Glutamatergic neuron (in vitro differentiated cells): ENCODE data around the gene ADAMTS17. TPM values are rescaled to one million over a fixed set of nuclear protein-coding genes. Genes with fewer than 3 reads are reported as not detected.

Source experiments
- DNase-seq: peaks from one replicate; pipeline ENCODE4 v3.0.0; 2022
- H3K27ac Mint-ChIP-seq: one replicate; pipeline ENCODE4 v1.8.0; 2020; ENCODE audit warnings: mild to moderate bottlenecking, mixed read lengths, inconsistent platforms; ENCODE audit not compliant: unreplicated experiment
- H3K27me3 Mint-ChIP-seq: one replicate; pipeline ENCODE4 v1.8.0; 2020; ENCODE audit warnings: mild to moderate bottlenecking, moderate library complexity, mixed read lengths, inconsistent platforms; ENCODE audit not compliant: unreplicated experiment
- H3K36me3 Mint-ChIP-seq: one replicate; pipeline ENCODE4 v1.8.0; 2020; ENCODE audit warnings: mild to moderate bottlenecking, mixed read lengths, inconsistent platforms; ENCODE audit not compliant: unreplicated experiment
- H3K4me1 Mint-ChIP-seq: one replicate; pipeline ENCODE4 v1.8.0; 2020; ENCODE audit warnings: mild to moderate bottlenecking, low read depth, mixed read lengths, inconsistent platforms; ENCODE audit not compliant: unreplicated experiment
- H3K4me3 Mint-ChIP-seq: one replicate; pipeline ENCODE4 v1.8.0; 2020; ENCODE audit warnings: mild to moderate bottlenecking, mixed read lengths, inconsistent platforms; ENCODE audit not compliant: unreplicated experiment
- H3K9me3 Mint-ChIP-seq: one replicate; pipeline ENCODE4 v1.8.0; 2020; ENCODE audit warnings: mild to moderate bottlenecking, moderate library complexity, mixed read lengths, inconsistent platforms; ENCODE audit not compliant: unreplicated experiment
- CTCF ChIP-seq: fragments of 200-600 bp; sonication (generic); IDR thresholded peaks from one replicate; pipeline ENCODE4 v1.5.0; 2021; ENCODE audit not compliant: partially characterized antibody, unreplicated experiment
- total RNA-seq: library from RNA; stranded (reverse); fragmentation: NEBNext Ultra II Directional; extraction: Animal tissue kit (Norgen Biotek cat#: 25700); gene quantifications from one replicate; pipeline ENCODE4 v1.2.1, GENCODE V29; 2021; ENCODE audit not compliant: unreplicated experiment

ADAMTS17 gene
- total RNA-seq, 1 donor from 2014 or later = 6.8 TPM

- no peak for TF ChIP-seq CTCF
- Mint-ChIP-seq H3K27me3 (peaks cover 4% of the 10 kb centered on the region), H3K36me3 (peaks cover 4% of the 10 kb centered on the region), H3K27ac (no peak overlapping the region), H3K4me1 (peaks cover 2% of the 10 kb centered on the region), H3K4me3 (no peak overlapping the region), H3K9me3 (peaks cover 5% of the 10 kb centered on the region)
- DNase-seq = no peak
Measured at GRCh38 chr15:99951511-99951910, 390.3 kb downstream of the ADAMTS17 start.

- no peak for TF ChIP-seq CTCF
- Mint-ChIP-seq H3K27me3 (no peaks in the 10 kb centered on the region), H3K36me3 (peaks cover 9% of the 10 kb centered on the region), H3K4me3 (no peak overlapping the region), H3K27ac (no peak overlapping the region), H3K9me3 (peaks cover 3% of the 10 kb centered on the region), H3K4me1 (no peaks in the 10 kb centered on the region)
- no peak for DNase-seq
Measured at GRCh38 chr15:99944131-99944530, 397.6 kb downstream of the ADAMTS17 start.

- Mint-ChIP-seq H3K9me3 (peaks cover 3% of the 10 kb centered on the region), H3K4me1 (no peaks in the 10 kb centered on the region), H3K36me3 (peaks cover 9% of the 10 kb centered on the region), H3K4me3 (no peak overlapping the region), H3K27me3 (no peaks in the 10 kb centered on the region), H3K27ac (no peak overlapping the region)
- no peak for TF ChIP-seq CTCF
- DNase-seq = no peak
Measured at GRCh38 chr15:99943466-99943865, 398.3 kb downstream of the ADAMTS17 start.

- no peak overlapping the region for H3K4me3 Mint-ChIP-seq
- no peaks in the 10 kb centered on the region for H3K4me1 Mint-ChIP-seq
- peaks cover 11% of the 10 kb centered on the region for H3K27me3 Mint-ChIP-seq
- H3K27ac Mint-ChIP-seq = no peak overlapping the region
- peaks cover 7% of the 10 kb centered on the region for H3K9me3 Mint-ChIP-seq
- no peak for TF ChIP-seq CTCF
- DNase-seq = no peak
- H3K36me3 Mint-ChIP-seq = peaks cover 6% of the 10 kb centered on the region
Measured at GRCh38 chr15:99932676-99933402, 408.9 kb downstream of the ADAMTS17 start.
